HG03565 (cell line): ENCODE measurements around the gene STKLD1.

Source experiments
- ATAC-seq: cut with Tn5 transposase; IDR thresholded peaks from one replicate; pipeline ENCODE4 v1.9.1; 2021; ENCODE audit warnings: mild to moderate bottlenecking, moderate library complexity; ENCODE audit not compliant: unreplicated experiment

Gene STKLD1

DNA sequence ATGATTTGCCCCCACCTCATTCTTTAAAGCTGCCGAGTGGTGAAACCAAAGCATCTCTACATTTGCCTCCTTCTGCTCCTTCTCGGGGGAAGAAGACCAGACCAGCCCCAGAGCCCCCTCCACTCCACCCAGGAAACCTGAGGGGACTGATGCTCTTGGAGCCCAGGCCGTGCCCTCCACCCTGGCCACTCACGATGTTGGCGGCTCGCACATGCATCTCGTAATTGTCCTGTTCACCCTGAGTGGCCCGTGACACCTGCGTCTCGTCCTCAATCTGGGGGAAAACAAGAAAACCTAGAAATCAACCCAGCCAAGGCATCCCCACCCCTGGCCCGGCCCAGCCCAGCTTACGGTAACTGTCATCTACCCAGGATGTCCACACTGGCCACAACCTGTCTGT is 31.2 kb upstream of the STKLD1 start:
- ATAC-seq = no peak

DNA sequence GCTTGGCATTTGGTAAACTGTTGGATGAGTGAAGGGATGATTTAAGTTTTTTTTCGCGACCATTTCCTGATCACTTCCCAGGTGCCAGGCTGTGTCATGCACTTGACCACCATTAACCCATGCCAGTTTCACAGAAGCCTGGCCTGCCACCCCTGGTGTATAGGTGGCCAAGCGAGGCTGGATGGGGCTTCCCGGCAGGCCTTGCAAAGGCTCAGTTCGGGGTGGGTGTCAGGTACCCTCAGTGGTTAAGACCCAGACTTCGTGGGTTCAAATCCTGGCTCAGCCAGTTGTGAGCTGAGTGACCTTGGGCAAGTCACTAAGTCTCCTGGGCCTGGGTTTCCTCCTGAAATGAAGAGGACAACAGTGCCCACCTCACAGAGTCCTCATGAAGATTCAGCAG is 30.6 kb upstream of the STKLD1 start:
- ATAC-seq = no peak

DNA sequence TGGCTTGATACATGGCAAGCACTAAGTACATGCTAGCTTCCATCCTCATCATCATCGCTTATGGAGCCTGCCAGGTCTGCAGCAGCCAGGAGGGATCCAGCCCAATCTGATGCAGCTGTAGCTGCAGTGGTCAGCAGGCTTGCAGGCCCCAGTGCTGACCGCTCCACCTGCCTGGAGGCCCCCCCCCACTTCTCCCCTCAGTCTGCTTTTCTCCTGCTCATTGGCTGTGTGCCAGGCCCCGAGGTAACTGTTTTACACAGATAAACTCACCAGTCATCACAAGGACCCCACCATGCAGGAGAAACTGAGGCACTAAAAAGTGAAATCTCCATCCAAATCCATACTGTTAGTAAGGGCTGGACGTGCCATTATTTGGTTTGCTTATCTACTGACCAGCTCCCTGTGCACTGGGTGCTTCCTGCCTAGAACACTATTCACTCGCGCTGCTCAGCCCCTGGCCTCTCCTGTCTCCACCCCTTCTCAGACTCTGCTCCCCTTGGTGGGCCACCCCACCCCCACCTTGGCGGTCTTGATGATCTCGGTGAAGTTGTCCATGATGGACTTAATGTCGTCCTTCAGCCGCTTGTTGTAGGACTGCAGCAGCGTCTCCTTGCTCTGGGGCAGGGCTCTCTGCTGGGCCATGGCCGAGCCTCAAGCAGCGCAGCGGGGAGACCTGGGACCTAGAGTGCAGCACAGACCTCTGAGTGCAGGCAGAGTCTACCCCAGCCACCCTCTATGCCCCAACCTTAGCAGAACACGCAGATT is 30.0 kb upstream of the STKLD1 start:
- ATAC-seq = no peak

DNA sequence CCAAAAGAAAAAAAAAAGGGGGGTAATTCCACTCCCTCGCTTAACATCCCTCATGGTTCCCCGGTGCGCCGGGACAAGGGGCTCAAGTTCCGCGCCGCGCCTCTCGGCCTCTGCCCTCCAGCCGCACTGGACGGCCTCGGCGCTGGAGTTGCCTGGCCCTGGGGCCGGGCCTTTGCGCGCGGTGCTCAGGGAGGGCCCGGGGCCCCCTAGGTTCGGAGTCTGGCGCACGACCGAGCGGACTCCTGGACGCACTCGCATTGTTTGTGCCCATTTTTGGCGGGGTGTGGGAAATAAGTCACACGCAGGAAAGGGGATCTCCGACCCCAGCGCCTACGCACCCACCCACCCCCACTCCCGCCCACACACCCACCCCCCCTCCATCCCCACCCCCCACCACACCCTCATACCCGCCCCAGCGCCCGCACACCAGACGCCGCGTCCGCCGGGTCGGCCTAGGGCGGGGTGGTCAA is 28.6 kb upstream of the STKLD1 start:
- ATAC-seq = peak; percentile 8

DNA sequence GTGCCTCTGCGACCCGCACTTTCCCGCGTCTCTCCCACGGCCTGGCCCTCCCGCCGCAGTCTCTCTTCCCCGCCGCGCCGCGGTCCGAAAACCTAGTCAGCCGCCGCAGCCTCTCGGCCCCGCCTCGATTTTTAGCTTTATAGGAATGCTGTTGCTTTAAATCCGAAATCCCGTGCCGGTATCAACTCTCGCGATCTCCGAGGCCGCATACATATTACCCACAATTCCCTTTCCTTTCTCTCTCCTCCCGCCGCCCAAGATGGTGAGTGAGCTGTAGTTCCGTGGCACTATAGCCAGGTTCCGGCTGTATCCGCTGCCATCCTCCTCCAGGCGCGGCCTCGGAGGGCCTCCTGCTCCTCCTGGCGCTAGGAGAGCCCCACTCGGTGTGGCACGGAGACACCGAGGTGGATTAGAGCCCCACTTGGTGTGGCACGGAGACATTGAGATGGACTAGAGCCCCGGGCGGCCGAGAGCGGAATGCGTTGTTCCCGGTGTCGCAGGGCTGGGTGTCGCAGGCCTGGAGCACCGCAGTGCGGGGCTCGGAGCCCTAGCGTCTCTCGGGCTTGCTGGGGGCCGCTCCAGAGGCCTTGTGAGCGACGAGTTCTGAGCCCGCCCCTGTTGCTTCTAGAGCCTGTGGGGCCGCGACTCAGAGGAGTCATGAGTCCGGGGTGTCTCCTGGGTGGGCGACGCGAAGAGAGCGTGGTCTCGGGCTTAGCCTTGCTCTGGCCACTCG is 28.0 kb upstream of the STKLD1 start, which contains the start of the genes MED22 and RPL7A:
Gene MED22, minus strand, starts transcription at position 147 of the 733 bp plus-strand sequence. CDS start 1,469 bp downstream, outside the sequence.
Gene RPL7A, plus strand, starts transcription at position 234 of the 733 bp plus-strand sequence. Its CDS starts 26 bp downstream, at position 260.
- ATAC-seq = peak; percentile 62

DNA sequence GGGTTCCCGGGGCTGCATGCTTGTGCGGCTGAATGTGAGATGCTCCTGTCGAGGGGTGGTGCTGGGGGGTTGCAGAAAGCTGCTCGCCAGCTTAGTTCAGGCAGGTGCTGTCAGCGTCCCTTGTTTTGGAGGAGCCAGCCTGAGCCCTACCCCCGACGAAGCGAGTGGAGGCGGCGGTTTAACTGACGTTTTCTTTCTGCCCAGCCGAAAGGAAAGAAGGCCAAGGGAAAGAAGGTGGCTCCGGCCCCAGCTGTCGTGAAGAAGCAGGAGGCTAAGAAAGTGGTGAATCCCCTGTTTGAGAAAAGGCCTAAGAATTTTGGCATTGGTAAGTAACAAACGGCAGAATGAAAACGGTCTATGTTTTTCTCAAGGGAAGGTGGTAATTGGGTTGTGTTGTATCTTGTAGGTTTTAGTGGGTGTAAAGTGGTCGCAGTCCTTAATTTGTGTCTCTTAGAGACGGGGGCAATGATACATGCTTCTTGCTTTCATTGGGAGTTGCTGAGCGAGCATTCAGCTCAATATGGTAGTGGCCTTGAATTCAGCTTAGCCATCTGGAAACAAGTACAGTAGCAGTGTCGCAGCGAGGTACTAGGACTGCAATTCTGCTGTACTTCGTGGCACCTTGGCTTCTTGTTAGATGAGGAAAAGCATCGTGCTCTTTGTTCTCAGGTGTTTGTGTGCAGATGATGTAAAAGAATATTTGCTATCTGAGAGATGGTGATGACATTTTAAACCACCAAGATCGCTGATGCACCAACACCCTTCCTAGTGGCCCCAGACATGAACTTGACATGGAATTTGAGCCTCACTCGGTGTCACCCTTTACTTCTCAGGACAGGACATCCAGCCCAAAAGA is 27.2 kb upstream of the STKLD1 start:
- no peak for ATAC-seq

DNA sequence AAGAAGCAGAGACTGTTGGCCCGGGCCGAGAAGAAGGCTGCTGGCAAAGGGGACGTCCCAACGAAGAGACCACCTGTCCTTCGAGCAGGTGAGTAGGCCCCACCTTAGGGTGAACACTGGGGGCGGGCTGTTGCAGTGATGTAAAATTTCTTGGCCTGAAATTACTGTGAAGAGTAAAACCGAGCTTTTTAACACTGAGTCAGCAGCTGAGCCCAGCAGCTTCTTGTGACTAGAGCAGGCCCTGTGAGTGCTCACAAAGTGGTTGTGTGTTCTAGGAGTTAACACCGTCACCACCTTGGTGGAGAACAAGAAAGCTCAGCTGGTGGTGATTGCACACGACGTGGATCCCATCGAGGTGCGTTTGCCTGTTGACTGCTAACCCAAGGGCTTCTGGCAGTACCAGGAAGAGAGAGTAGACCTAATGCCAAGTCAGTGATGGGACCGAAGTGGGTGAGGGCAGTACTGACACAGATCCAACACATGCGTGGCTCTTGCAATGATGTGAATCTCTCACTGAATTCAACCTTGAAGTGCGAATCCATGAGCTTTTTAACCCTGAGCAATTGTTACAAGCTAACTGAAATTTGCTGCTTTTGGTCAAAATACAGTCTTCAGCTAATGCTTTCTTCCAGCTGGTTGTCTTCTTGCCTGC is 26.1 kb upstream of the STKLD1 start:
- no peak for ATAC-seq

DNA sequence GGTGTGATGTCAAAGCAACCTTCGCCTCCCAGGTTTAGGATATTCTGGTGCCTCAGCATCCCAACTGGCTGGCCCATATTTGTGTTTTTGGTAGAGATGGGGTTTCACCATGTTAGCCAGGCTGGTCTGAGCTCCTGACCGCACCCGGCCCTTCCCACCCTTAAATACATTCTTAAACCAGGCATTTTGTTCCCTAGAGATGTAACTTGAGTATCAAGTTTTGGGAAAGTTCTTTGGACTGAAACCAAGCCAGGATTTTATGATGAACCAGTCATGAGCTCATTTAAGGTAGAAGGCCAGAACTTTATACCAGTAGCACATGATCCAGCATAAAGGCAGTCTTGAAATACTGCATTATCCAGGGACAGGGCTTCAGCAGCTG is 24.6 kb upstream of the STKLD1 start:
- ATAC-seq = no peak

DNA sequence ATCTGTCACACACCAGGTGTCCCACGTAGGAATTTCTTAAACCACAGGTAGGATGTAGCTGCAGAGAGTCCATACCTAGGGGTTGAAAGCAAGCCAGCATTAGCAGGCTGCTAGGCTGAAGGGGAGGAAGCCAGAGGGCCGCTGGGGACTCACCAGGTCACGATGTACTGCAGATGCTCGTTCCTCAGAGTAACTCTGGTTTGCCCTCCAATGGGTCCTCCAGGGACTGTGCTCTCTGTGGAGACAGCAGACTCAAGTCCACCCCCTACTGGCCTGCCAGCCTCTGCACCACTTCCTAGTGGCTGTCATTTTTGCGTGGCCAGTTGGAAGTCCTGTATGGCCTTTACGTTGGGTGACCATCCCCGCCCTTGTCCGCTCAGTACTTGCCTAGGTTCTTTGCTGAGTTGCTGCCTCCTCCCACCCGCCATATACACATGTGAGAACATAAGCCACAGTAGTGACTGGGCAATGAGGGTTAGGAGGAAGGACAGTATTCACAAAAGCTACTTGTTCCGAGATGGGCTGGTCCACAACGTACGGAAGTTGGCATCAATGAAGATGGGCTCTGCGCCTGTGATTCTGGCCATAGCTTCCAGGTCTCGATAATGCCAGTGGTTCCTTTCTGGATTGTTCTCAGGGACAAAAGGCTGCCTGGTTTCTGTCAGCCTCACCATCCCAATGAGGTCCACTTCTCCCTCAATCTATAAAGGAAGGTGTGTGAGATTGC is 24.1 kb upstream of the STKLD1 start:
- no peak for ATAC-seq

DNA sequence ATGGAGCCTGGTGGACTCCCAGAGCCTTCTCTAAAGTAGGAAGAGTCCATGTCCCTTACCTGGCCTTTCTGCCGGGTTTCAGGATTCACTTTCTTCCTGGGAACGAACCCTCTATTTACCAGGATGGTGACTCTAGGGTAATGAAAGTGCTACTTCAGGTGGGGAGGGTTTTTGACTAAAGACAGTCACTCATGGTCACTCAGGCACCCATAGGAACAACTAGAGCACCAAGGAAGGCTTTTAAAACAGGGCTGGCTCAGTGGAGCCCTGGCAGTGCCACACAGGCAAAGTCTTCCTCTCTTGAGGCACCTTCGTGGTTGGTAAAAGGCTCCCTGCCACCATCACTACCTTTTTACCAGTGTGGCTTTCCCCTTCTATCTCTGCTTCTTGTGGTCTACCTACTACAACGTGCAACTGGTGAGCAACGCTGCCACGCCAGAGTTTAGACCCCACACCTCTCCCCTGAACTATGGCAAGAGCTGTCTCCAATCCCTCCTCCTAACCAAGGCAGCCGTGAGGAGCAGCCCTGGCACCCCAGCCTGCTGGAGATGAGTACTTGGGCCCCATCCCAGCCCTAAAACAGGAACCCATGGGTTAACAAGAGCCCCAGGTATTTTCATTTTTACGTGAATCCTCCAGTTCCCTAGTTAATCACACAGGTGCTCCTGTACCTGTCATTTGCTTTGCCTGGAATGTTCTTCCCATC is 23.4 kb upstream of the STKLD1 start:
- ATAC-seq = no peak

DNA sequence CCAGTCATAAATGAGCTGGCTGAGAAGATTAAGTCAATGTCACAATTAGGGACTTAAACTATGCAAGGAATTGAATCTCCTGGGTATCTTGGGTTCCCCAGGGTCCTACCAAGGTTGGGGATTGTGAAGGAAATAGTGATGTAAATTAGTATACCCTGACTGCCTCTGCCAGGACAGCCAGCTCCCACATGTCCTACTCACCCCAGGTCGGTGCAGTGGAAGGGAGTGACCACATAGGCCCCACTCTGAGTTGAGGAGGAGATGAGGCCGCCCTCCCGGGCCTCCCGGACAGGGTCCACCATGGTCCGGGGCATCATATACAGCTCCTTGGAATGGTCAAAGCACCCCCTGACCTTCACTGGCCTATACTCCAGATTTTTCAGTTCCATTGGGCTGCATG is 22.6 kb upstream of the STKLD1 start:
- no peak for ATAC-seq

DNA sequence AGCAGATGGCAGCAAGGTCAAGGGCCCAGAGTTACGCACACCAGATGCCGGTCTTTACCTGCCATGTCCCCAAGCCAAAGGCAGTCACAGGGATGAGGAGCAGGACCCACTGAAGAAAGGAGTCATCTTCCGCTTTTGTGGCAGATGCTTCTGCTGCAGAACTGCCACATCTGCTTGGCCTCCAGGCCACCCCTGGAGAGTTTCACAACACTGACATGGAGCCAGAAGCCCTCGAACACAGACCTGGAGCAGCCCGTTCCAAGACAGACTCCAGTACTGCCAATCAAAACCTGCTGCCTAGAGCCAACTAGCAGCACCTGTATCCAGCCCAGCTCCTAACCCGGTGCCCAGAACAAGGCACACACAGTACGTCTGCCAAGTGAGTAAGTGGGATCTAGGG is 21.4 kb upstream of the STKLD1 start:
- ATAC-seq = no peak

DNA sequence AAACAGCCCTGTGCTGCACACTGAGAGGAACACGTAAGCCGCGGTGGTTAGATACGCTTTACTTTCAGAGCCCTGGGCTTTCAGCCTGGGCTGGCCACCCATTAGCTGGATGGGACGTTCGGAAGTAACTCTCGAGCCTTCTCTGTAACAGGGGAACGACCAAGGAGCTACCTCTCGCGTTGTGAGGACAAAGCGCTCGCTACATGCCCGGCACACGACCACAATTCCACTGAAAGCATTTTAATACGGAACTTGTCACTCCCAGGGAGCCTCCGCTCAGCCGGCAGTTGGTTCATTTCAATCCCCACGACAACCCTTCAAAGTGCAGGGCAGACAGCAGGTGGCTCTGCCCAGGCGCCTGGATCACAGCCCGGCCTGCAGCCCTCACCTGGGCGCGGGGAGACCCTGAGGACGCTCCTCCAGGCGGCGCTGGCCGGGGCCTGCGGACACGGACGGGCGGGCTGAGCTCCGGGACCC is 20.2 kb upstream of the STKLD1 start:
- peak; percentile 16 for ATAC-seq

DNA sequence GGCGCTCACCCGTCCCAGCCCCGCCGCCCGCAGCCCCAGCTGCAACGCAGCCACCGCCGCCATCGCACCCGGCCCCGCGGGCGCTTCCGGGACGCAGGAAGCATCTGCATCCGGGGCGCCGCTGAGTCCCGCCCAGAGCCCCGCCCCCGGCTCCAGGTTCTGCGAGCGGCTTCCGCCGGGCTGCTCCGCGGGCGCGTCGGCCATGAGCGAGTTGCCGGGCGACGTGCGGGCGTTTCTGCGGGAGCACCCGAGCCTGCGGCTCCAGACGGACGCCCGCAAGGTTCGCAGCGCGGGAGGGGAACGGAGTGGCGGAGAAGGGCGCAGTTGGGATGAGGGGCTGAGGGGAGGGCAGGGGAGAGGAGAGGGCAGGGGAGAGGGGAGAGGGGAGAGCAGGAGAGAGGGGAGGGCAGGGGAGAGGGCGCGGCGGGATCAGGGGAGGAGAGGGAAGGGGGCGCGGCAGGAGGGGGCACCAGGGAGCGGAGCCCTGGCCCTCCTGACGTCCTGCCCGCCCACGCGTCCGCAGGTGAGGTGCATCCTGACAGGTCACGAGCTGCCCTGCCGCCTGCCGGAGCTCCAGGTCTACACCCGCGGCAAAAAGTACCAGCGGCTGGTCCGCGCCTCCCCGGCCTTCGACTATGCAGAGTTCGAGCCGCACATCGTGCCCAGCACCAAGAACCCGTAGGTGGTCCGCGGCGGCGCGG is 19.6 kb upstream of the STKLD1 start, which contains the start of the genes SURF1 and SURF2:
Gene SURF1, minus strand, starts transcription at position 97 of the 701 bp plus-strand sequence. Its CDS starts 34 bp downstream, at position 63.
Gene SURF2, plus strand, starts transcription at position 160 of the 701 bp plus-strand sequence. Its CDS starts 43 bp downstream, at position 203.
- ATAC-seq = peak; percentile 42

DNA sequence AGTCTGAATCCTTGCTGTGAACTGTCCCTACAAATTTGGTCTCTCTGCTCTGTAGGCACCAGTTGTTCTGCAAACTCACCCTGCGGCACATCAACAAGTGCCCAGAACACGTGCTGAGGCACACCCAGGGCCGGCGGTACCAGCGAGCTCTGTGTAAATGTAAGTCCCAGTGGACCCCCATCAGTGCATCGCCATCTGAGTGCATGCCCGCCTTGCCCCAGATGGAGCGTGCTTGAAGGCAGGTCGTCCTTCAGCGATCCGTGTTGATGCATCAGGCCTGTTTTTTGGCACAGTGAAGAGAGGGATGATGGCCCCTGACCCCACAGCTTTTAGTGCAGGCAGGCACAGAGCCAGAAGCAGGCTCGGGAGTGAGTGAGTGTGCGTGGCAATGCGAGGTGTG is 18.5 kb upstream of the STKLD1 start:
- no peak for ATAC-seq

DNA sequence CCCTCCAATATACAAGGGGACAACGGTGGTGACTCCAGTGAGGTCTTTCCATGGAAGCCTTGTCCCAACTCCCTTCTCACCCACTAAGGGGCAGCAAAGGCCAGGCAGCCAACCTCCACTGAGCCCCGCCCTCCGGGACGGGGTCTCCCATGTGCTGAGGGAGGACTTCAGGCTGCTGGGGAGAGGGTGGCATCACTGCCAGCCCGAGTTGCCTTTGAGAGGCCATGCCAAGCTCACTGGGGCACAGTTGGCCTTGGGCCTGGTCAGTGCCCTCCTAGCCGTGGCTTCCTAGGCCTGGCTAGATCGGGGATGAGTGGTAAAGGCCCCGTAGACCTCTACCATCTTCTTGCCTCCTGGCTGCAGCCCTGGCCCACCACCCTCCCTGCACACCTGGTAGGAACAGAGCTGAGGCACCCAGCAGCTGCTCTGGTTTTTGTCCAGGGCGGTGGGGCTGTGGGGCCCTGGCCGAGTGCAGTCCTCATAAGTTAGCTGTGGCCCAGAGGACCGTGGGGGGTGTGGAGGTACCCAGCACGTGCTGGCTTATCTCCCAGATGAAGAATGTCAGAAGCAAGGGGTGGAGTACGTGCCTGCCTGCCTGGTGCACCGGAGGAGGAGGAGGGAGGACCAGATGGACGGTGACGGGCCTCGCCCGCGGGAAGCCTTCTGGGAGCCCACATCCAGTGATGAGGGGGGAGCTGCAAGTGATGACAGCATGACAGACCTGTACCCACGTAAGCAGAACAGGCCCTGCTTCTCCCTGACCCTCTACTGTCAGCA is 16.6 kb upstream of the STKLD1 start:
- ATAC-seq = no peak
